ENCODE data around the gene ANGPTL8. TPM values are rescaled to one million over a fixed set of nuclear protein-coding genes. Genes with fewer than 3 reads are reported as not detected.

The ANGPTL8 gene
- total and polyA plus RNA-seq, 2 of the 13 experiments (the other 11 are each of a cell fraction or from before 2014, with no cell fraction given): 27.3 to 243 TPM

- TF ChIP-seq ZMAT3 (CRISPR knock-in tag; conservative IDR thresholded peaks at IDR 0.05): no peak
- TF ChIP-seq MZF1 (CRISPR knock-in tag; IDR thresholded peaks at IDR 0.05; ENCODE audit: borderline replicate concordance): no peak
- TF ChIP-seq ZSCAN9 (CRISPR knock-in tag; IDR thresholded peaks at IDR 0.05; ENCODE audit: borderline replicate concordance): no peak
- no peak for TF ChIP-seq TGIF2 (CRISPR knock-in tag; IDR thresholded peaks at IDR 0.05)
- no peak for TF ChIP-seq NR1H2 (CRISPR knock-in tag; IDR thresholded peaks at IDR 0.05; ENCODE audit: borderline replicate concordance, low read depth)
- TF ChIP-seq PPARG (CRISPR knock-in tag; conservative IDR thresholded peaks at IDR 0.05): no peak
- TF ChIP-seq FOXA1 (IDR thresholded peaks at IDR 0.05): no peak
- TF ChIP-seq FOXA1 (CRISPR knock-in tag; IDR thresholded peaks at IDR 0.05): no peak
- no peak for TF ChIP-seq IKZF1 (IDR thresholded peaks at IDR 0.05)
- no peak for TF ChIP-seq ZNF431 (CRISPR knock-in tag; IDR thresholded peaks at IDR 0.05; ENCODE audit: borderline replicate concordance, low read depth)
- TF ChIP-seq NR2C2 (CRISPR knock-in tag; IDR thresholded peaks at IDR 0.05; ENCODE audit: borderline replicate concordance): peak; percentile 19; the same call in 1 of the 2 replicates
- no peak; the same call in 1 of the 2 replicates for TF ChIP-seq ZNF740 (CRISPR knock-in tag; IDR thresholded peaks at IDR 0.05)
- TF ChIP-seq SP2 (CRISPR knock-in tag; IDR thresholded peaks at IDR 0.05): no peak
- no peak for TF ChIP-seq ZNF7 (CRISPR knock-in tag; IDR thresholded peaks at IDR 0.05)
- 0 out of 2 replicates have a peak, but pooled peaks have one; percentile 20 for TF ChIP-seq ZFP90 (CRISPR knock-in tag; IDR thresholded peaks at IDR 0.05; ENCODE audit: borderline replicate concordance)
- TF ChIP-seq WIZ (CRISPR knock-in tag; IDR thresholded peaks at IDR 0.05): 0 out of 2 replicates have a peak, but pooled peaks have one; percentile 41
- TF ChIP-seq ZKSCAN8 (CRISPR knock-in tag; IDR thresholded peaks at IDR 0.05; ENCODE audit: borderline replicate concordance): no peak
- peak; percentile 59 for TF ChIP-seq ZFP91 (CRISPR knock-in tag; IDR thresholded peaks at IDR 0.05; ENCODE audit: borderline replicate concordance)
- no peak for TF ChIP-seq TBL1XR1 (IDR thresholded peaks at IDR 0.05; ENCODE audit: borderline replicate concordance, low read length, partially characterized antibody)
- TF ChIP-seq ZUFSP (CRISPR knock-in tag; IDR thresholded peaks at IDR 0.05; ENCODE audit: borderline replicate concordance): no peak
- TF ChIP-seq MLXIP (CRISPR knock-in tag; IDR thresholded peaks at IDR 0.05; ENCODE audit: borderline replicate concordance): no peak
- no peak for TF ChIP-seq PCBP2 (optimal IDR thresholded peaks at IDR 0.05; ENCODE audit: low read depth, low read length, poor library complexity, severe bottlenecking)
Measured at GRCh38 chr19:11242864-11243797, 3.7 kb downstream of the ANGPTL8 start (continued).

Measured in HepG2 (cell line).